Esophagus squamous epithelium (tissue), 5 donors: ENCODE measurements around the gene GET4. TPM values are rescaled to one million over a fixed set of nuclear protein-coding genes. Genes with fewer than 3 reads are reported as not detected.

Experiments used
- DNase-seq: peaks from one replicate; lab custom pipeline; 2025; lab: John Stamatoyannopoulos, UW
- H3K27ac ChIP-seq, 4 donors: fragments of 200-600 bp; sonication (generic); one replicate each; pipeline ENCODE4 v1.5.1; 2016 to 2019; ENCODE audit warnings: mild to moderate bottlenecking in 1 of 4
- H3K27me3 ChIP-seq, 4 donors: fragments of 200-600 bp; sonication (generic); 1 replicate in 3 of 4; 2 replicates in 1 of 4; pipeline versions ENCODE4 v1.5.1 to v1.6.0; 2017 to 2021; ENCODE audit warnings: antibody characterized with exemption in 1 of 4
- H3K36me3 ChIP-seq, 3 donors: fragments of 200-600 bp; sonication (generic); one replicate each; pipeline ENCODE4 v1.5.1; 2016 to 2019
- H3K4me1 ChIP-seq, 3 donors: fragments of 200-600 bp; sonication (generic); one replicate each; pipeline ENCODE4 v1.5.1; 2017 to 2019
- H3K4me3 ChIP-seq, 4 donors: fragments of 200-600 bp; sonication (generic); 1 replicate in 3 of 4; 2 replicates in 1 of 4; pipeline ENCODE4 v1.5.1; 2016 to 2019; ENCODE audit warnings: mild to moderate bottlenecking in 2 of 4, moderate library complexity in 1 of 4
- H3K9me3 ChIP-seq, 3 donors: fragments of 200-600 bp; sonication (generic); one replicate each; pipeline ENCODE4 v1.5.1; 2016 to 2019
- POLR2A ChIP-seq, 4 donors: fragments of 450-650 bp; IDR thresholded peaks; one replicate each; pipeline ENCODE4 v1.6.1; 2017; ENCODE audit warnings: antibody characterized with exemption in 4 of 4, mild to moderate bottlenecking in 4 of 4, moderate library complexity in 3 of 4
- WGBS, 2 donors: methylation state at CpG; one replicate each; pipeline ENCODE4 v1.1.5; 2018; 5-methylcytosine and 5-hydroxymethylcytosine counted together
- intact Hi-C: fragments of 100-400 bp; cut with DNase I; formaldehyde crosslinking; loops from one replicate; pipeline ENCODE4 v1.15.0; 2022
- total RNA-seq, 4 donors: library from RNA; depleted of rRNA; stranded (reverse); fragments of >200 nt; gene quantifications; one replicate each; pipeline ENCODE4 v1.1.0, GENCODE V29; 2016
- TF ChIP-seq, protein P1 (sequence below), 6 experiments: fragments of 450-650 bp in 4 of 6; fragments of 200-600 bp in 2 of 6; sonication (generic) in 2 of 6; IDR thresholded peaks; one replicate each; pipeline ENCODE4 v1.5.1; 2016 to 2019; ENCODE audit warnings: antibody characterized with exemption in 6 of 6, mild to moderate bottlenecking in 4 of 6, moderate library complexity in 4 of 6
- donor health status: DM: yes; HTN: yes; CAD: no.

The GET4 gene
- total RNA-seq, 4 donors from 2014 or later: 22.3 to 29.6 (median 27.8) TPM

DNA sequence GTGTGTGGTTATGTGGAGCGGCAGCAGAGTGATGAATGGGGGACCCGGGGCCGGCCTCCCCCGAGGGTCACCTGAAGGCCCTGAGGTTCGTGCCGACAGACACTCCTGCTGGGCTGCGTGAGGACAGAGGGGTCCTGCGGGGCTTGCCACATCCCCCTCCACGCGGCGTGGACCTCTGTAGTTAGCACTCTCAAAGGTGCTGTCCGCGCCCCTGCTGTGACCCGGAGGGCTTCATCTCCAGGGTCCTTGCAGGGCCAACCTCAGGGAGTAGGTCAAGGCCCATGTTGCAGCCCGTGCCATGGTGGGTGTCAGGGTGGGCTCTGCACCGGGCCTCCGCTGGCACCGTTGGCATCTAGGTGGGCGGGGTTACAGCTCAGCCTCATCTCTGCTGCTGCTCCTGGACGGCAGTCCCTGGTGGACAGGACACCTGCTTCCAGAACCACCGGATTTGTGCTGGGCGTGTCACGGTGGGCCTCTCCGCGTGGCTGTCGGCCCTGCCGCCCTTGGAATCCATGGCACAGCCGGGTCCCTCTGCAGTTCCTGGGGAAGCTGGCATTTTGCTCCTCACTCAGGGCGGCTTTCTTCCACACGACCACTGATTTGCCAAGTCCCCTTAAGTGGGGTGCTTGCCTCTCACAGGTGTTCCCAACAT, 19.8 kb upstream of the GET4 start:
- 79 to 94% methylated on average over 9 to 11 of the region's 30 CpGs for WGBS, 2 donors
- TF ChIP-seq, protein P1, sequence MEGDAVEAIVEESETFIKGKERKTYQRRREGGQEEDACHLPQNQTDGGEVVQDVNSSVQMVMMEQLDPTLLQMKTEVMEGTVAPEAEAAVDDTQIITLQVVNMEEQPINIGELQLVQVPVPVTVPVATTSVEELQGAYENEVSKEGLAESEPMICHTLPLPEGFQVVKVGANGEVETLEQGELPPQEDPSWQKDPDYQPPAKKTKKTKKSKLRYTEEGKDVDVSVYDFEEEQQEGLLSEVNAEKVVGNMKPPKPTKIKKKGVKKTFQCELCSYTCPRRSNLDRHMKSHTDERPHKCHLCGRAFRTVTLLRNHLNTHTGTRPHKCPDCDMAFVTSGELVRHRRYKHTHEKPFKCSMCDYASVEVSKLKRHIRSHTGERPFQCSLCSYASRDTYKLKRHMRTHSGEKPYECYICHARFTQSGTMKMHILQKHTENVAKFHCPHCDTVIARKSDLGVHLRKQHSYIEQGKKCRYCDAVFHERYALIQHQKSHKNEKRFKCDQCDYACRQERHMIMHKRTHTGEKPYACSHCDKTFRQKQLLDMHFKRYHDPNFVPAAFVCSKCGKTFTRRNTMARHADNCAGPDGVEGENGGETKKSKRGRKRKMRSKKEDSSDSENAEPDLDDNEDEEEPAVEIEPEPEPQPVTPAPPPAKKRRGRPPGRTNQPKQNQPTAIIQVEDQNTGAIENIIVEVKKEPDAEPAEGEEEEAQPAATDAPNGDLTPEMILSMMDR (IDR thresholded peaks at IDR 0.05): no peak
- no peak for TF ChIP-seq POLR2A (IDR thresholded peaks at IDR 0.05)
- DNase-seq: no peak
- H3K27me3 ChIP-seq: no peaks in the 10 kb centered on the region
- H3K9me3 ChIP-seq: no peaks in the 10 kb centered on the region
- peaks cover 23 to 100% (median 55%) of the 10 kb centered on the region in 3 donors for H3K36me3 ChIP-seq
- H3K4me3 ChIP-seq: no peak overlapping the region
- H3K4me1 ChIP-seq: no peaks in the 10 kb centered on the region
- H3K27ac ChIP-seq: no peak overlapping the region
- intact Hi-C loops: no loop called here

GRCh38 chr7:857661-858060, 18.7 kb upstream of the GET4 start:
- Histone ChIP-seq H3K27ac (no peak overlapping the region), H3K9me3 (no peaks in the 10 kb centered on the region), H3K4me1 (no peaks in the 10 kb centered on the region), H3K36me3 (peaks cover 34 to 100% (median 62%) of the 10 kb centered on the region in 3 donors), H3K4me3 (no peak overlapping the region), H3K27me3 (no peaks in the 10 kb centered on the region)
- no peak for DNase-seq
- 78 to 80% methylated on average over 9 of the region's 9 CpGs for WGBS, 2 donors
- TF ChIP-seq, protein P1 (IDR thresholded peaks at IDR 0.05): no peak
- no peak for TF ChIP-seq POLR2A (IDR thresholded peaks at IDR 0.05)
- intact Hi-C loops: no loop called here

GRCh38 chr7:859359-860030, 16.9 kb upstream of the GET4 start:
- no peak for DNase-seq
- WGBS, 2 donors: 72 to 74% methylated on average over 16 of the region's 16 CpGs

DNA sequence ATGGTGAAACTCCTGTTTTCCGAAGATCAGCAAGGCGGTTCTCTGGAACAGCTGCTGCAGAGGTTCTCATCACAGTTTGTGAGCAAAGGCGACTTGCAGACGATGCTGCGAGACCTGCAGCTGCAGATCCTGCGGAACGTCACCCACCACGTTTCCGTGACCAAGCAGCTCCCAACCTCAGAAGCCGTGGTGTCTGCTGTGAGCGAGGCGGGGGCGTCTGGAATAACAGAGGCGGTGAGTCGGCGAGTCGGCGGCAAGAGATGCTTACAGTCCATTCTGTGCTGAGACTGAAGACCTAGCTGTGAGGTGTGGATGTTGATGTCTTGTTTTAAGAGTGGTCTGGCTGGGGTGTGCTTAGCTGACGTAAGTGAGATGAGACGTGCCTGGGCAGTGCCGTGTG, 16.2 kb upstream of the GET4 start:
- Histone ChIP-seq H3K27me3 (no peaks in the 10 kb centered on the region), H3K9me3 (no peaks in the 10 kb centered on the region), H3K4me3 (no peak overlapping the region), H3K27ac (no peak overlapping the region), H3K36me3 (peaks cover 38 to 100% (median 59%) of the 10 kb centered on the region in 3 donors), H3K4me1 (no peaks in the 10 kb centered on the region)
- no peak for DNase-seq
- TF ChIP-seq, protein P1 (IDR thresholded peaks at IDR 0.05): no peak
- no peak for TF ChIP-seq POLR2A (IDR thresholded peaks at IDR 0.05)
- 80 to 91% methylated on average over 9 to 21 of the region's 21 CpGs for WGBS, 2 donors
- intact Hi-C loops: no loop called here

More at GRCh38 chr7:859359-860030, 16.9 kb upstream of the GET4 start:
- intact Hi-C loops: no loop called here
- Histone ChIP-seq H3K4me1 (no peaks in the 10 kb centered on the region), H3K27me3 (no peaks in the 10 kb centered on the region), H3K9me3 (no peaks in the 10 kb centered on the region), H3K27ac (no peak overlapping the region), H3K4me3 (no peak overlapping the region), H3K36me3 (peaks cover 38 to 100% (median 59%) of the 10 kb centered on the region in 3 donors)
- no peak for TF ChIP-seq POLR2A (IDR thresholded peaks at IDR 0.05)
- TF ChIP-seq, protein P1 (IDR thresholded peaks at IDR 0.05): no peak

- intact Hi-C loops: no loop called here
- H3K27me3 ChIP-seq: no peaks in the 10 kb centered on the region
- TF ChIP-seq, protein P1 (IDR thresholded peaks at IDR 0.05): no peak
- TF ChIP-seq POLR2A (IDR thresholded peaks at IDR 0.05): no peak
- H3K9me3 ChIP-seq: no peaks in the 10 kb centered on the region
- H3K27ac ChIP-seq: no peak overlapping the region
- DNase-seq: no peak
- H3K4me1 ChIP-seq: peaks cover 0 to 3% (median 0%) of the 10 kb centered on the region in 3 donors
- H3K4me3 ChIP-seq: no peak overlapping the region
- H3K36me3 ChIP-seq: peaks cover 42 to 100% (median 51%) of the 10 kb centered on the region in 3 donors
- 77 to 85% methylated on average over 8 to 9 of the region's 9 CpGs for WGBS, 2 donors
Measured at GRCh38 chr7:861222-861621, 15.1 kb upstream of the GET4 start.
